ENCODE measurements around the gene PTPRZ1. TPM values are rescaled to one million over a fixed set of nuclear protein-coding genes. Genes with fewer than 3 reads are reported as not detected.

PTPRZ1 gene
- total and polyA plus RNA-seq, 12 donors, result 0.09 to 0.87 (median 0.36) TPM

GRCh38 chr7:121878918-121879464 is 6.0 kb downstream of the PTPRZ1 start:
- 78 to 82% methylated on average over 5 of the region's 5 CpGs for WGBS, 2 donors
- H3K4me3 ChIP-seq, result no peak overlapping the region
- H3K27ac ChIP-seq, result no peak overlapping the region
- no peak for TF ChIP-seq CTCF (IDR thresholded peaks at IDR 0.05)
- H3K4me1 ChIP-seq, result peaks cover 0 to 3% (median 0%) of the 10 kb centered on the region in 9 donors
- no peak for DNase-seq
- H3K9me3 ChIP-seq, result no peaks in the 10 kb centered on the region
- H3K36me3 ChIP-seq, result no peaks in the 10 kb centered on the region
- H3K27me3 ChIP-seq, result peaks cover 0 to 35% (median 10%) of the 10 kb centered on the region in 7 donors
- intact Hi-C loops (cut with DNase I), result no loop called here
- no peak for ATAC-seq

GRCh38 chr7:121879544-121879943 is 6.6 kb downstream of the PTPRZ1 start:
- no peak overlapping the region for H3K27ac ChIP-seq
- no peaks in the 10 kb centered on the region for H3K36me3 ChIP-seq
- 53 to 63% methylated on average over 1 of the region's 1 CpG for WGBS, 2 donors
- ATAC-seq (no peak), DNase-seq (no peak)
- no peak overlapping the region for H3K4me3 ChIP-seq
- intact Hi-C loops (cut with DNase I), result no loop called here
- no peaks in the 10 kb centered on the region for H3K9me3 ChIP-seq
- H3K27me3 ChIP-seq, result peaks cover 0 to 30% (median 9%) of the 10 kb centered on the region in 7 donors
- TF ChIP-seq CTCF (IDR thresholded peaks at IDR 0.05), result no peak
- H3K4me1 ChIP-seq, result no peaks in the 10 kb centered on the region

GRCh38 chr7:121882731-121883130 is 9.8 kb downstream of the PTPRZ1 start:
- Histone ChIP-seq H3K27me3 (peaks cover 0 to 13% (median 0%) of the 10 kb centered on the region in 7 donors), H3K4me3 (no peak overlapping the region), H3K36me3 (no peaks in the 10 kb centered on the region), H3K27ac (no peak overlapping the region), H3K9me3 (peaks cover 0 to 2% (median 0%) of the 10 kb centered on the region in 11 donors), H3K4me1 (no peaks in the 10 kb centered on the region)
- no peak for TF ChIP-seq CTCF (IDR thresholded peaks at IDR 0.05)
- intact Hi-C loops (cut with DNase I), result no loop called here
- ATAC-seq (no peak), DNase-seq (no peak)
- WGBS, 2 donors, result 75 to 92% methylated on average over 2 of the region's 2 CpGs

GRCh38 chr7:121885166-121885920 is 12.4 kb downstream of the PTPRZ1 start:
- WGBS, 2 donors, result 53 to 79% methylated on average over 4 of the region's 4 CpGs
- Histone ChIP-seq H3K9me3 (peaks cover 0 to 2% (median 0%) of the 10 kb centered on the region in 11 donors), H3K36me3 (no peaks in the 10 kb centered on the region), H3K4me3 (no peak overlapping the region), H3K27ac (no peak overlapping the region), H3K4me1 (no peaks in the 10 kb centered on the region), H3K27me3 (peaks cover 0 to 6% (median 0%) of the 10 kb centered on the region in 7 donors)
- intact Hi-C loops (cut with DNase I), result no loop called here
- TF ChIP-seq CTCF (IDR thresholded peaks at IDR 0.05), result no peak
- ATAC-seq (no peak), DNase-seq (no peak)

All from heart right ventricle (tissue), 16 donors.